ENCODE measurements around the gene SLC22A3. TPM values are rescaled to one million over a fixed set of nuclear protein-coding genes. Genes with fewer than 3 reads are reported as not detected.

SLC22A3 gene
- total and polyA plus RNA-seq, 7 experiments from 2014 or later, result not detected

- H3K27me3 Mint-ChIP-seq, result peaks cover 0 to 49% (median 29%) of the 10 kb centered on the region in 5 donors
- H3K4me1 Mint-ChIP-seq, result peaks cover 0 to 7% (median 0%) of the 10 kb centered on the region in 7 donors
- Histone ChIP-seq H3K9me3 (ENCODE audit: control insufficient read depth in 2 of 3, low read length in 3 of 3) (no peaks in the 10 kb centered on the region), H3K27ac (ENCODE audit: low read depth, low read length) (no peak overlapping the region), H3K4me3 (ENCODE audit: low read length) (no peak overlapping the region), H3K27me3 (ENCODE audit: control insufficient read depth in 2 of 2, insufficient read depth in 2 of 2, low read length in 2 of 2) (no peaks in the 10 kb centered on the region), H3K4me1 (ENCODE audit: control insufficient read depth in 2 of 2, insufficient read depth in 2 of 2, low read length in 2 of 2) (no peaks in the 10 kb centered on the region), H3K36me3 (ENCODE audit: control insufficient read depth in 2 of 3, insufficient read depth in 3 of 3, low read length in 3 of 3) (no peaks in the 10 kb centered on the region)
- ATAC-seq (no peak), DNase-seq (no peak)
- CTCF ChIA-PET, result no interaction called here
- no peak overlapping the region for H3K27ac Mint-ChIP-seq
- POLR2A ChIA-PET, result no interaction called here
- no peaks in the 10 kb centered on the region for H3K9me3 Mint-ChIP-seq
- H3K4me3 Mint-ChIP-seq, result no peak overlapping the region
- intact Hi-C loops (cut with micrococcal nuclease), result no loop called here
- H3K36me3 Mint-ChIP-seq, result no peaks in the 10 kb centered on the region
Measured at GRCh38 chr6:160357088-160357487, 8.9 kb downstream of the SLC22A3 start.

GRCh38 chr6:160358225-160359119 lies 10.3 kb downstream of the SLC22A3 start:
- Histone ChIP-seq H3K36me3 (ENCODE audit: control insufficient read depth in 2 of 3, insufficient read depth in 3 of 3, low read length in 3 of 3) (no peaks in the 10 kb centered on the region), H3K4me1 (ENCODE audit: control insufficient read depth in 2 of 2, insufficient read depth in 2 of 2, low read length in 2 of 2) (no peaks in the 10 kb centered on the region), H3K9me3 (ENCODE audit: control insufficient read depth in 2 of 3, low read length in 3 of 3) (no peaks in the 10 kb centered on the region), H3K4me3 (ENCODE audit: low read length) (no peak overlapping the region), H3K27me3 (ENCODE audit: control insufficient read depth in 2 of 2, insufficient read depth in 2 of 2, low read length in 2 of 2) (no peaks in the 10 kb centered on the region), H3K27ac (ENCODE audit: low read depth, low read length) (no peak overlapping the region)
- intact Hi-C loops (cut with micrococcal nuclease), result no loop called here
- CTCF ChIA-PET, result no interaction called here
- ATAC-seq (no peak), DNase-seq (no peak)
- Mint-ChIP-seq H3K4me1 (peaks cover 0 to 7% (median 0%) of the 10 kb centered on the region in 7 donors), H3K27ac (no peak overlapping the region), H3K36me3 (no peaks in the 10 kb centered on the region), H3K27me3 (peaks cover 3 to 39% (median 24%) of the 10 kb centered on the region in 5 donors), H3K9me3 (no peaks in the 10 kb centered on the region), H3K4me3 (no peak overlapping the region)
- POLR2A ChIA-PET, result no interaction called here

DNA sequence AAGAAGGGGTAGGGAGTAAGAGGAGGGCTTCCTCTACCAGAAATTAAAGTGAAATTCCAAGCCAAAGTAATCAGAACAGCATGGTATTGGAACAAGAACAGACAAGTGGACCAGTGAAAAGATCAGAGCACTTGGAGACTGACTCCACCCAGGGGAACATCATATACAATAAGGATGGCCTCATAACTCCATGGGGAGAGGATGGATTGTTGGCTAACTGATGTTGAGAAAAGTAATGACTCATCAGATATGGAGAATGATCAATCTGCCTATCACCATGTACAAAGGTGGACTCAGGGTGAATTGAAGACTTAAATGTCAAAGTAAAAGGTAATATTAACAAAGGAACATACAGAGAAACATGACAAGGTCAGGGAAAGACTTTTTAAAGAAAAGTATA lies 12.8 kb downstream of the SLC22A3 start:
- H3K27me3 Mint-ChIP-seq, result peaks cover 3 to 27% (median 17%) of the 10 kb centered on the region in 5 donors
- Histone ChIP-seq H3K36me3 (ENCODE audit: control insufficient read depth in 2 of 3, insufficient read depth in 3 of 3, low read length in 3 of 3) (no peaks in the 10 kb centered on the region), H3K4me1 (ENCODE audit: control insufficient read depth in 2 of 2, insufficient read depth in 2 of 2, low read length in 2 of 2) (no peaks in the 10 kb centered on the region), H3K9me3 (ENCODE audit: control insufficient read depth in 2 of 3, low read length in 3 of 3) (no peaks in the 10 kb centered on the region), H3K27ac (ENCODE audit: low read depth, low read length) (no peak overlapping the region), H3K27me3 (ENCODE audit: control insufficient read depth in 2 of 2, insufficient read depth in 2 of 2, low read length in 2 of 2) (no peaks in the 10 kb centered on the region), H3K4me3 (ENCODE audit: low read length) (no peak overlapping the region)
- DNase-seq, result no peak
- no peaks in the 10 kb centered on the region for H3K4me1 Mint-ChIP-seq
- no peak for ATAC-seq
- H3K9me3 Mint-ChIP-seq, result no peaks in the 10 kb centered on the region
- no peaks in the 10 kb centered on the region for H3K36me3 Mint-ChIP-seq
- no peak overlapping the region for H3K4me3 Mint-ChIP-seq
- ChIA-PET CTCF (no interaction called here), POLR2A (no interaction called here)
- no peak overlapping the region for H3K27ac Mint-ChIP-seq
- intact Hi-C loops (cut with micrococcal nuclease), result no loop called here

DNA sequence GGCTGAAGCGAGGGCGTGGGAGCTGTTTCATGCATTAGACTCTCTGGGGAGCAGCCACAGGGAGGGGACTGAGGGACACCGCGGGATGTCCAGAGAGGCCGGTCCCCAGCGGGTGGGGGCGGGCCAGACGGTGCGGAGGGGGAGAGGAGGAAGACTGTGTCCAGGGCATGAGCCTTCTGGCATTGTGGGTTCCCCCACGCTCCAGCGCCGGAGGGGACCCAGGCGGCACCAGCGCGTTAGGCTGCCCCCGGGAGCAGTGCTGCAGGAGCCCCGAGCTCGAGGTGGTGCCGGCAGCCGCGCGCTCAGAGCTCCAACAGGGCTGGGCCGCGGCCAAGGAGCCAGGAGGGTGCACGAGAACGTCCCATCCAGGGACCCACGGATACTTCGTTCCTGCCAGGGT lies 14.4 kb downstream of the SLC22A3 start:
- H3K4me3 ChIP-seq (ENCODE audit: low read length), result no peak overlapping the region
- DNase-seq (no peak), ATAC-seq (no peak)
- intact Hi-C loops (cut with micrococcal nuclease), result no loop called here
- Mint-ChIP-seq H3K4me1 (no peaks in the 10 kb centered on the region), H3K27ac (no peak overlapping the region), H3K27me3 (peaks cover 3 to 17% (median 9%) of the 10 kb centered on the region in 5 donors), H3K4me3 (no peak overlapping the region), H3K36me3 (no peaks in the 10 kb centered on the region), H3K9me3 (no peaks in the 10 kb centered on the region)
- no peaks in the 10 kb centered on the region for H3K4me1 ChIP-seq (ENCODE audit: control insufficient read depth in 2 of 2, insufficient read depth in 2 of 2, low read length in 2 of 2)
- no peaks in the 10 kb centered on the region for H3K27me3 ChIP-seq (ENCODE audit: control insufficient read depth in 2 of 2, insufficient read depth in 2 of 2, low read length in 2 of 2)
- no peaks in the 10 kb centered on the region for H3K9me3 ChIP-seq (ENCODE audit: control insufficient read depth in 2 of 3, low read length in 3 of 3)
- no peak overlapping the region for H3K27ac ChIP-seq (ENCODE audit: low read depth, low read length)
- ChIA-PET POLR2A (no interaction called here), CTCF (interaction anchor here (0.6 kb wide), 1 partner anchor 24 kb away, joined by 3 read pairs; no protein-coding TSS in a partner anchor)
- H3K36me3 ChIP-seq (ENCODE audit: control insufficient read depth in 2 of 3, insufficient read depth in 3 of 3, low read length in 3 of 3), result no peaks in the 10 kb centered on the region

DNA sequence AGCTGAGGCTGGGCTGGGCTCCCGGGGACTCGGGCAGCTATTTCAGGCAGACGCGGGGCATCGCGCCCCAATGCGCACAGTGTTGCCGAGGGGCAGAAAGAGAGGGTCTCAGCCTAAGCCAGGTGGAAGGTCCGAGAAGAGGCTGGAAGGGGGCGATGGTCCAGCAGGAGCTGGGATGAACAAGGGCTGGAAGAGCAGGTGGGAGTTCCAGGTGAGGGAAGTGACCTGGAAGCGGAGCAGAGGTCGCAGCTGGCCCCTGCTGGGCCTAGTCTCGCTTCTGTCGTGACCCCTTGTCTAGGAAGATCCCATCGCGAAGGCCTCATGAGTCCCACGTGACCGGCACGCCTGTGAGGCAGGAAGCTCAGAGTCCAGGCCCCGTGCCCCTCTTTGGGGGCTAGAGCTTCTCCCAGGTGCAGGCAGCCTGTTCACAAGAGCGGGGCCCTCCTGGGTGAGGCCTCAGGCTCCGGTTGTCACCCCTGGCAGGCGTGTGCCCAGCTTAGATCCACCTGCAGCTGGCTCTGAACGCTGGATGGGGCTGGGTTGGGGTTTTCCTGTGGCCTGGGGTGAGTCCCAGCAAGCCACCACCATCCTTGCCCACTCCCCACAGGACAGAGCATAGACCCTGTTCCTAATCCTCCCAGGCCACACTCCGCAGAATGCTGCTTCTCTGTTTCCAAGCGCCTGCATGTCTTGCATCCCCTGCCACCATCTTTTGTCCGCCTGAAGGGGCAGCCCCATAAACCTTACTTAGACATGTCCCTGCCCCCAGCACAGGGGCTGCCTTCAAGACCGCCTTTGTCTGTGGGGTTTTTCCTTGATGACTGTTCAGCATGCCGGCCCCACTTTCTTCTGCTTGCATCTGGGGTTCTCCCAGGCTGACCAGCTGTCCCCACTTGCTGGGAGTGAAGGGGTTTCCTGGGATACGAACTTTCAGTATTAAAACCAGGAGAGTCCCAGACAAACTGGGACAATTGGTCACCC lies 15.1 kb downstream of the SLC22A3 start:
- no peak overlapping the region for H3K4me3 Mint-ChIP-seq
- intact Hi-C loops (cut with micrococcal nuclease), result no loop called here
- H3K27ac Mint-ChIP-seq, result no peak overlapping the region
- ATAC-seq, result no peak
- H3K27me3 ChIP-seq (ENCODE audit: control insufficient read depth in 2 of 2, insufficient read depth in 2 of 2, low read length in 2 of 2), result no peaks in the 10 kb centered on the region
- CTCF ChIA-PET, result interaction anchor here (0.6 kb wide), 1 partner anchor 23 kb away, joined by 3 read pairs; no protein-coding TSS in a partner anchor
- H3K4me1 Mint-ChIP-seq, result peaks cover 0 to 2% (median 0%) of the 10 kb centered on the region in 7 donors
- H3K27me3 Mint-ChIP-seq, result peaks cover 3 to 13% (median 5%) of the 10 kb centered on the region in 5 donors
- peaks cover 0 to 2% (median 0%) of the 10 kb centered on the region in 11 donors for H3K9me3 Mint-ChIP-seq
- DNase-seq, result no peak
- H3K9me3 ChIP-seq (ENCODE audit: control insufficient read depth in 2 of 3, low read length in 3 of 3), result no peaks in the 10 kb centered on the region
- no peaks in the 10 kb centered on the region for H3K4me1 ChIP-seq (ENCODE audit: control insufficient read depth in 2 of 2, insufficient read depth in 2 of 2, low read length in 2 of 2)
- POLR2A ChIA-PET, result no interaction called here
- H3K4me3 ChIP-seq (ENCODE audit: low read length), result no peak overlapping the region
- no peak overlapping the region for H3K27ac ChIP-seq (ENCODE audit: low read depth, low read length)
- H3K36me3 ChIP-seq (ENCODE audit: control insufficient read depth in 2 of 3, insufficient read depth in 3 of 3, low read length in 3 of 3), result no peaks in the 10 kb centered on the region
- no peaks in the 10 kb centered on the region for H3K36me3 Mint-ChIP-seq

- ATAC-seq, result no peak
- Mint-ChIP-seq H3K4me3 (no peak overlapping the region), H3K36me3 (no peaks in the 10 kb centered on the region), H3K9me3 (peaks cover 0 to 8% (median 3%) of the 10 kb centered on the region in 11 donors), H3K27me3 (peaks cover 0 to 10% (median 5%) of the 10 kb centered on the region in 5 donors), H3K27ac (no peak overlapping the region), H3K4me1 (peaks cover 0 to 2% (median 0%) of the 10 kb centered on the region in 7 donors)
- H3K4me3 ChIP-seq (ENCODE audit: low read length), result no peak overlapping the region
- H3K4me1 ChIP-seq (ENCODE audit: control insufficient read depth in 2 of 2, insufficient read depth in 2 of 2, low read length in 2 of 2), result no peaks in the 10 kb centered on the region
- intact Hi-C loops (cut with micrococcal nuclease), result no loop called here
- ChIA-PET POLR2A (no interaction called here), CTCF (no interaction called here)
- H3K9me3 ChIP-seq (ENCODE audit: control insufficient read depth in 2 of 3, low read length in 3 of 3), result no peaks in the 10 kb centered on the region
- no peaks in the 10 kb centered on the region for H3K36me3 ChIP-seq (ENCODE audit: control insufficient read depth in 2 of 3, insufficient read depth in 3 of 3, low read length in 3 of 3)
- no peak for DNase-seq
- H3K27ac ChIP-seq (ENCODE audit: low read depth, low read length), result no peak overlapping the region
- H3K27me3 ChIP-seq (ENCODE audit: control insufficient read depth in 2 of 2, insufficient read depth in 2 of 2, low read length in 2 of 2), result no peaks in the 10 kb centered on the region
Measured at GRCh38 chr6:160365117-160365516, 16.9 kb downstream of the SLC22A3 start.

Data from naive thymus-derived CD4-positive, alpha-beta T cell (primary cell).